Loucy (cell line): Measurements from ENCODE around the gene MRPS27.

Experiments used
- H2AFZ ChIP-seq: fragments of 200-600 bp; sonication (generic); 2 replicates; pipeline ENCODE4 v1.6.0; 2016; ENCODE audit warnings: antibody characterized with exemption, mild to moderate bottlenecking, low read length, moderate library complexity
- H3F3A ChIP-seq: fragments of 200-600 bp; 2 replicates; pipeline ENCODE4 v1.6.0; 2016; ENCODE audit warnings: antibody characterized with exemption, low read depth, mild to moderate bottlenecking
- H3K27me3 ChIP-seq: fragments of 200-600 bp; sonication (generic); 2 replicates; pipeline ENCODE4 v1.6.1; 2014; ENCODE audit warnings: low read length, mild to moderate bottlenecking; ENCODE audit not compliant: insufficient read depth, poor library complexity, severe bottlenecking
- H3K36me3 ChIP-seq: fragments of 200-600 bp; sonication (generic); 2 replicates; pipeline ENCODE4 v1.6.1; 2016; ENCODE audit warnings: low read length; ENCODE audit not compliant: insufficient read depth
- H3K4me1 ChIP-seq: fragments of 200-600 bp; sonication (generic); 2 replicates; pipeline ENCODE4 v1.5.1; 2014; ENCODE audit warnings: low read length, mild to moderate bottlenecking; ENCODE audit not compliant: insufficient read depth, poor library complexity, severe bottlenecking
- H3K4me2 ChIP-seq: fragments of 200-600 bp; sonication (generic); 2 replicates; pipeline ENCODE4 v1.6.0; 2014; ENCODE audit warnings: antibody characterized with exemption, low read length, low read depth, mild to moderate bottlenecking; ENCODE audit not compliant: poor library complexity, severe bottlenecking
- H3K4me3 ChIP-seq: fragments of 200-600 bp; sonication (generic); 2 replicates; pipeline ENCODE4 v1.5.1; 2014; ENCODE audit warnings: low read length, mild to moderate bottlenecking, mixed read lengths; ENCODE audit not compliant: poor library complexity, severe bottlenecking
- H3K79me2 ChIP-seq: fragments of 200-600 bp; sonication (generic); 2 replicates; pipeline ENCODE4 v1.6.1; 2014; ENCODE audit warnings: low read length; ENCODE audit not compliant: insufficient read depth
- H3K9ac ChIP-seq: fragments of 200-600 bp; sonication (generic); 2 replicates; pipeline ENCODE4 v1.6.0; 2014; ENCODE audit warnings: mild to moderate bottlenecking, low read depth, low read length, moderate library complexity; ENCODE audit not compliant: poor library complexity, severe bottlenecking
- H3K9me2 ChIP-seq: fragments of 200-600 bp; sonication (generic); replicated peaks from 2 replicates; pipeline ENCODE4 v1.6.1; 2016; ENCODE audit warnings: low read depth, low read length, mixed read lengths
- H3K9me3 ChIP-seq: fragments of 200-600 bp; sonication (generic); 2 replicates; pipeline ENCODE4 v1.6.1; 2014; ENCODE audit warnings: mild to moderate bottlenecking, antibody characterized with exemption, low read length, low read depth; ENCODE audit not compliant: insufficient read depth
- H4K20me1 ChIP-seq: fragments of 200-600 bp; sonication (generic); 2 replicates; pipeline ENCODE4 v1.6.0; 2014; ENCODE audit warnings: antibody characterized with exemption, low read length, mild to moderate bottlenecking; ENCODE audit not compliant: insufficient read depth, poor library complexity, severe bottlenecking
- EZH2phosphoT487 ChIP-seq: fragments of 200-600 bp; IDR thresholded peaks from 2 replicates; pipeline ENCODE4 v1.6.1; 2018; ENCODE audit warnings: antibody characterized with exemption, mild to moderate bottlenecking, moderate library complexity, borderline replicate concordance
- TF ChIP-seq, protein P1 (sequence below): fragments of 200-600 bp; sonication (generic); conservative IDR thresholded peaks from 2 replicates; pipeline ENCODE4 v1.5.1; 2014; ENCODE audit warnings: mild to moderate bottlenecking, antibody characterized with exemption, low read length

Gene MRPS27

GRCh38 chr5:72203251-72203845 lies 116.7 kb downstream of the MRPS27 start:
- Histone ChIP-seq H3K79me2 (no peaks in the 10 kb centered on the region), H3K4me1 (no peaks in the 10 kb centered on the region), H3K4me2 (no peak overlapping the region), H3K36me3 (no peaks in the 10 kb centered on the region), H3K4me3 (no peak overlapping the region), H3K9ac (no peak overlapping the region), H4K20me1 (no peaks in the 10 kb centered on the region), H3K9me3 (no peaks in the 10 kb centered on the region), H3K9me2 (no peaks in the 10 kb centered on the region), H3K27me3 (no peaks in the 10 kb centered on the region), H2AFZ (no peak overlapping the region), H3F3A (no peaks in the 10 kb centered on the region)
- TF ChIP-seq, protein P1, sequence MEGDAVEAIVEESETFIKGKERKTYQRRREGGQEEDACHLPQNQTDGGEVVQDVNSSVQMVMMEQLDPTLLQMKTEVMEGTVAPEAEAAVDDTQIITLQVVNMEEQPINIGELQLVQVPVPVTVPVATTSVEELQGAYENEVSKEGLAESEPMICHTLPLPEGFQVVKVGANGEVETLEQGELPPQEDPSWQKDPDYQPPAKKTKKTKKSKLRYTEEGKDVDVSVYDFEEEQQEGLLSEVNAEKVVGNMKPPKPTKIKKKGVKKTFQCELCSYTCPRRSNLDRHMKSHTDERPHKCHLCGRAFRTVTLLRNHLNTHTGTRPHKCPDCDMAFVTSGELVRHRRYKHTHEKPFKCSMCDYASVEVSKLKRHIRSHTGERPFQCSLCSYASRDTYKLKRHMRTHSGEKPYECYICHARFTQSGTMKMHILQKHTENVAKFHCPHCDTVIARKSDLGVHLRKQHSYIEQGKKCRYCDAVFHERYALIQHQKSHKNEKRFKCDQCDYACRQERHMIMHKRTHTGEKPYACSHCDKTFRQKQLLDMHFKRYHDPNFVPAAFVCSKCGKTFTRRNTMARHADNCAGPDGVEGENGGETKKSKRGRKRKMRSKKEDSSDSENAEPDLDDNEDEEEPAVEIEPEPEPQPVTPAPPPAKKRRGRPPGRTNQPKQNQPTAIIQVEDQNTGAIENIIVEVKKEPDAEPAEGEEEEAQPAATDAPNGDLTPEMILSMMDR: no peak
- TF ChIP-seq EZH2phosphoT487: no peak

GRCh38 chr5:72202331-72202825 lies 117.7 kb downstream of the MRPS27 start:
- Histone ChIP-seq H3K4me2 (no peak overlapping the region), H2AFZ (no peak overlapping the region), H4K20me1 (no peaks in the 10 kb centered on the region), H3K4me1 (no peaks in the 10 kb centered on the region), H3K79me2 (no peaks in the 10 kb centered on the region), H3K36me3 (no peaks in the 10 kb centered on the region), H3K9ac (no peak overlapping the region), H3F3A (no peaks in the 10 kb centered on the region), H3K9me2 (no peaks in the 10 kb centered on the region), H3K4me3 (no peak overlapping the region), H3K27me3 (no peaks in the 10 kb centered on the region), H3K9me3 (no peaks in the 10 kb centered on the region)
- TF ChIP-seq, protein P1: no peak
- TF ChIP-seq EZH2phosphoT487: no peak

GRCh38 chr5:72199681-72200080 lies 120.4 kb downstream of the MRPS27 start:
- Histone ChIP-seq H3K9me3 (no peaks in the 10 kb centered on the region), H3K79me2 (no peaks in the 10 kb centered on the region), H3K9me2 (no peaks in the 10 kb centered on the region), H3K4me2 (no peak overlapping the region), H3K9ac (no peak overlapping the region), H2AFZ (no peak overlapping the region), H3K27me3 (peaks cover 5% of the 10 kb centered on the region), H4K20me1 (no peaks in the 10 kb centered on the region), H3K4me3 (no peak overlapping the region), H3F3A (no peaks in the 10 kb centered on the region), H3K36me3 (no peaks in the 10 kb centered on the region), H3K4me1 (no peaks in the 10 kb centered on the region)
- TF ChIP-seq EZH2phosphoT487: no peak
- TF ChIP-seq, protein P1: no peak
